SU-DHL-6 (cell line): ENCODE measurements around the gene FAM20C.

Experiments used
- H2AFZ ChIP-seq: fragments of 200-600 bp; sonication (generic); 2 replicates; pipeline ENCODE4 v1.6.1; 2014; ENCODE audit warnings: low read depth, mild to moderate bottlenecking, moderate library complexity, mixed read lengths, antibody characterized with exemption, low read length; ENCODE audit not compliant: severe bottlenecking
- H3F3A ChIP-seq: fragments of 200-600 bp; shearing (Covaris generic); 2 replicates; pipeline ENCODE4 v1.6.0; 2016; ENCODE audit warnings: antibody characterized with exemption, mild to moderate bottlenecking; ENCODE audit not compliant: insufficient read depth
- H3K27ac ChIP-seq: fragments of 200-600 bp; sonication (generic); 2 replicates; pipeline ENCODE4 v1.5.1; 2016; ENCODE audit warnings: low read depth, mild to moderate bottlenecking, low read length, moderate library complexity, mixed read lengths
- H3K27me3 ChIP-seq: fragments of 200-600 bp; sonication (generic), shearing (Covaris generic); 2 replicates; pipeline ENCODE4 v1.6.0; 2014; ENCODE audit warnings: mild to moderate bottlenecking, low read length
- H3K36me3 ChIP-seq: fragments of 200-600 bp; sonication (generic); 2 replicates; pipeline ENCODE4 v1.6.1; 2014; ENCODE audit warnings: mild to moderate bottlenecking, low read length, mixed read lengths
- H3K4me2 ChIP-seq: fragments of 300-600, 200-600 bp; shearing (Covaris generic), sonication (generic); 2 replicates; pipeline ENCODE4 v1.6.0; 2014; ENCODE audit warnings: low read length, low read depth, mild to moderate bottlenecking; ENCODE audit not compliant: poor library complexity, severe bottlenecking
- H3K4me3 ChIP-seq: fragments of 200-600 bp; sonication (generic); 2 replicates; pipeline ENCODE4 v1.5.1; 2014; ENCODE audit warnings: antibody characterized with exemption, low read length, mild to moderate bottlenecking, mixed read lengths; ENCODE audit not compliant: insufficient read depth, poor library complexity, severe bottlenecking
- H3K79me2 ChIP-seq: fragments of 200-600 bp; sonication (generic); 2 replicates; pipeline ENCODE4 v1.6.1; 2014; ENCODE audit warnings: mild to moderate bottlenecking, low read length, moderate library complexity; ENCODE audit not compliant: insufficient read depth
- H3K9ac ChIP-seq: fragments of 200-600 bp; sonication (generic); 2 replicates; pipeline ENCODE4 v1.7.0; 2014; ENCODE audit warnings: mild to moderate bottlenecking, low read length
- H3K9me2 ChIP-seq: fragments of 200-600 bp; sonication (generic); replicated peaks from 2 replicates; pipeline ENCODE4 v1.6.1; 2014; ENCODE audit warnings: low read length; ENCODE audit not compliant: insufficient read depth
- H3K9me3 ChIP-seq: fragments of 200-600 bp; sonication (generic); 2 replicates; pipeline ENCODE4 v1.6.1; 2014; ENCODE audit warnings: low read length, mixed read lengths; ENCODE audit not compliant: insufficient read depth
- H4K20me1 ChIP-seq: fragments of 200-600 bp; sonication (generic); 2 replicates; pipeline ENCODE4 v1.6.1; 2014; ENCODE audit warnings: low read depth, mild to moderate bottlenecking, antibody characterized with exemption, low read length, moderate library complexity, mixed read lengths
- CTCF ChIP-seq: fragments of 200-600 bp; sonication (generic); IDR thresholded peaks from one replicate; pipeline ENCODE4 v1.5.1; 2017; ENCODE audit warnings: antibody characterized with exemption, mild to moderate bottlenecking, low read length, moderate library complexity; ENCODE audit not compliant: insufficient read depth, poor library complexity, severe bottlenecking
- EZH2phosphoT487 ChIP-seq: fragments of 200-600 bp; sonication (generic), shearing (Covaris generic); conservative IDR thresholded peaks from 2 replicates; pipeline ENCODE4 v1.6.1; 2018; ENCODE audit warnings: mild to moderate bottlenecking, antibody characterized with exemption, low read length, moderate library complexity, mixed read lengths

The FAM20C gene

GRCh38 chr7:176786-177459 lies 15.4 kb upstream of the FAM20C start:
- Histone ChIP-seq H4K20me1 (no peaks in the 10 kb centered on the region), H3F3A (no peaks in the 10 kb centered on the region), H2AFZ (no peak overlapping the region), H3K36me3 (no peaks in the 10 kb centered on the region), H3K9me2 (no peaks in the 10 kb centered on the region), H3K9me3 (no peaks in the 10 kb centered on the region), H3K9ac (no peak overlapping the region), H3K27ac (no peak overlapping the region), H3K4me3 (no peak overlapping the region), H3K79me2 (no peaks in the 10 kb centered on the region), H3K4me2 (no peak overlapping the region), H3K27me3 (no peaks in the 10 kb centered on the region)
- TF ChIP-seq CTCF = no peak
- no peak for TF ChIP-seq EZH2phosphoT487

DNA sequence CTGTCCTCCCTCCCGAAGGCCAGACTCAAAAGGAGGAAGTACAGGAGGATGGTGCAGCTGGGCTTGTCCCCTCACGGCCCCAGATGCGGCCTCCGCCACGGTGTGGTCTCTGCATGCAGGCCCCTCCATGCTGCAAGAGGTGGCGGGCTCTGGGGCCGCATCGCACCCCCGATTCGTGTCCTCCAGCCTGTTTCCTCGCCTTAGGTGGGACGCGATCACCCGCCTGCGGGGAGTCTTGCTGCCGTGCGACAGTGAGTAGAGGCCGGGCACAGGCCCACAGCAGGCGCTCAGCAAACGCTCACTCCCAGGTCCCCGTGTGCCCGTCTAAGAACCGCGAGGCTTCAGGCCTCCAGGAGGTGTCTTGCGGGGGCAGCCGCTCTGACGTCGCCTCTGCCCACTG lies 13.9 kb upstream of the FAM20C start:
- no peak overlapping the region for H3K4me2 ChIP-seq
- no peaks in the 10 kb centered on the region for H4K20me1 ChIP-seq
- no peak overlapping the region for H3K9ac ChIP-seq
- no peaks in the 10 kb centered on the region for H3K27me3 ChIP-seq
- TF ChIP-seq CTCF = no peak
- H3K27ac ChIP-seq = no peak overlapping the region
- H3K4me3 ChIP-seq = no peak overlapping the region
- H3K79me2 ChIP-seq = no peaks in the 10 kb centered on the region
- H3K9me2 ChIP-seq = no peaks in the 10 kb centered on the region
- no peaks in the 10 kb centered on the region for H3F3A ChIP-seq
- H3K36me3 ChIP-seq = no peaks in the 10 kb centered on the region
- H3K9me3 ChIP-seq = no peaks in the 10 kb centered on the region
- H2AFZ ChIP-seq = no peak overlapping the region

DNA sequence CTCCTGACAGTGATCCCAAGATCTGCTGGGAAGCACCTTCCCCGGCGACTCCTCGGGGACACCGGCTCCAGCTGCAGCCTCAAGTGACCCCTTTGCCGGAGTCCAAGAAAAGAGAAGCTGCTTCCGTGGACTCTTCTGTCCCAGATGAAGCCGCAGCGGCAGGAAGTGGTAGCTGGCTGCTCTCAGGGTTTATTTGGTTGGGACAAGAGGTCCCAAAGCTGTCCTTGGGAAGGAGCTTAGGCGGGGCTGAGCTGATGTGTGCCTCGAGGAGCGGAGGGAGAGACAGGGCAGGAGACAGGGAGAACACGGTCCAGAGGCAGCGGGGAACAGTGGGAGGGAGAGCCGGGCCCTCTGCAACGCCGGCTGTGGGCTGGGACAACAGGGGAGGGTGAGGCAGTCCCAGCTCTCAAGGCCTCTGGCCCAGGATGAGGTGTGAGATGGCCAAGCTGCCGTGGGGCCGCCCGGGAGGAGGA lies 13.1 kb upstream of the FAM20C start:
- no peak overlapping the region for H3K4me3 ChIP-seq
- no peak for TF ChIP-seq CTCF
- H3K36me3 ChIP-seq = no peaks in the 10 kb centered on the region
- H3F3A ChIP-seq = no peaks in the 10 kb centered on the region
- no peaks in the 10 kb centered on the region for H4K20me1 ChIP-seq
- H3K9ac ChIP-seq = no peak overlapping the region
- H3K27ac ChIP-seq = no peak overlapping the region
- no peak overlapping the region for H3K4me2 ChIP-seq
- H2AFZ ChIP-seq = no peak overlapping the region
- H3K9me3 ChIP-seq = no peaks in the 10 kb centered on the region
- no peaks in the 10 kb centered on the region for H3K79me2 ChIP-seq
- no peaks in the 10 kb centered on the region for H3K9me2 ChIP-seq
- H3K27me3 ChIP-seq = no peaks in the 10 kb centered on the region
